GM23338 (cell line): ENCODE results near the gene GPR33.

ENCODE experiments used
- CTCF ChIP-seq, 2 experiments: fragments of 200-600 bp in 1 of 2; sonication (generic) in 1 of 2; conservative IDR thresholded peaks; 2 replicates each; pipeline versions ENCODE4 v1.5.1 to v1.6.1; 2016 to 2017; ENCODE audit warnings: antibody characterized with exemption in 2 of 2, low read depth in 2 of 2, mild to moderate bottlenecking in 2 of 2, moderate library complexity in 1 of 2
- EZH2 ChIP-seq: fragments of 200-600 bp; sonication (generic); IDR thresholded peaks from one replicate; pipeline ENCODE4 v1.8.0; 2017; ENCODE audit warnings: antibody characterized with exemption, mild to moderate bottlenecking, low read depth; ENCODE audit not compliant: unreplicated experiment
- REST ChIP-seq: IDR thresholded peaks from one replicate; pipeline ENCODE4 v1.6.1; 2018; ENCODE audit warnings: antibody characterized with exemption; ENCODE audit not compliant: unreplicated experiment

GRCh38 chr14:31442284-31442683 is 45.6 kb downstream of the GPR33 start:
- TF ChIP-seq CTCF (conservative IDR thresholded peaks at IDR 0.05; ENCODE audit: low read depth in 2 of 2) (no peak), EZH2 (no peak), REST (no peak)
